GM21576 (cell line): ENCODE data around the gene CELF4.

Experiments
- ATAC-seq: cut with Tn5 transposase; IDR thresholded peaks from one replicate; pipeline ENCODE4 v1.9.1; 2021; ENCODE audit warnings: mild to moderate bottlenecking, moderate library complexity; ENCODE audit not compliant: unreplicated experiment

Gene CELF4

GRCh38 chr18:37527395-37527794 lies 38.2 kb downstream of the CELF4 start:
- no peak for ATAC-seq

GRCh38 chr18:37525262-37525585 lies 40.4 kb downstream of the CELF4 start:
- ATAC-seq: no peak

GRCh38 chr18:37524498-37525261 lies 40.9 kb downstream of the CELF4 start:
- no peak for ATAC-seq

GRCh38 chr18:37524139-37524497 lies 41.5 kb downstream of the CELF4 start:
- ATAC-seq: no peak

- no peak for ATAC-seq
These were observed 43.8 kb downstream of the CELF4 start for GRCh38 chr18:37521510-37522465.

- no peak for ATAC-seq
These were observed 45.1 kb downstream of the CELF4 start for GRCh38 chr18:37520508-37520907.

GRCh38 chr18:37519510-37520135 lies 46.0 kb downstream of the CELF4 start:
- no peak for ATAC-seq

GRCh38 chr18:37516361-37516853 lies 49.2 kb downstream of the CELF4 start:
- ATAC-seq: no peak

- no peak for ATAC-seq
These were observed 50.6 kb downstream of the CELF4 start for GRCh38 chr18:37514953-37515352.

GRCh38 chr18:37512400-37512799 lies 53.2 kb downstream of the CELF4 start:
- no peak for ATAC-seq

GRCh38 chr18:37511721-37512298 lies 53.8 kb downstream of the CELF4 start:
- ATAC-seq: no peak

- ATAC-seq: no peak
These were observed 56.0 kb downstream of the CELF4 start for GRCh38 chr18:37509600-37509999.

GRCh38 chr18:37508207-37508606 lies 57.4 kb downstream of the CELF4 start:
- ATAC-seq: no peak

GRCh38 chr18:37507239-37507638 lies 58.4 kb downstream of the CELF4 start:
- ATAC-seq: no peak

GRCh38 chr18:37506001-37506400 lies 59.6 kb downstream of the CELF4 start:
- ATAC-seq: no peak

GRCh38 chr18:37505321-37505720 lies 60.3 kb downstream of the CELF4 start:
- ATAC-seq: no peak

GRCh38 chr18:37502601-37503000 lies 63.0 kb downstream of the CELF4 start:
- no peak for ATAC-seq

- ATAC-seq: no peak
These were observed 63.6 kb downstream of the CELF4 start for GRCh38 chr18:37502036-37502435.

- no peak for ATAC-seq
These were observed 64.5 kb downstream of the CELF4 start for GRCh38 chr18:37501136-37501535.

GRCh38 chr18:37499913-37500312 lies 65.7 kb downstream of the CELF4 start:
- no peak for ATAC-seq

GRCh38 chr18:37499044-37499443 lies 66.6 kb downstream of the CELF4 start:
- no peak for ATAC-seq
